Measurements from ENCODE around the gene RAB3IL1.

Gene RAB3IL1

DNA sequence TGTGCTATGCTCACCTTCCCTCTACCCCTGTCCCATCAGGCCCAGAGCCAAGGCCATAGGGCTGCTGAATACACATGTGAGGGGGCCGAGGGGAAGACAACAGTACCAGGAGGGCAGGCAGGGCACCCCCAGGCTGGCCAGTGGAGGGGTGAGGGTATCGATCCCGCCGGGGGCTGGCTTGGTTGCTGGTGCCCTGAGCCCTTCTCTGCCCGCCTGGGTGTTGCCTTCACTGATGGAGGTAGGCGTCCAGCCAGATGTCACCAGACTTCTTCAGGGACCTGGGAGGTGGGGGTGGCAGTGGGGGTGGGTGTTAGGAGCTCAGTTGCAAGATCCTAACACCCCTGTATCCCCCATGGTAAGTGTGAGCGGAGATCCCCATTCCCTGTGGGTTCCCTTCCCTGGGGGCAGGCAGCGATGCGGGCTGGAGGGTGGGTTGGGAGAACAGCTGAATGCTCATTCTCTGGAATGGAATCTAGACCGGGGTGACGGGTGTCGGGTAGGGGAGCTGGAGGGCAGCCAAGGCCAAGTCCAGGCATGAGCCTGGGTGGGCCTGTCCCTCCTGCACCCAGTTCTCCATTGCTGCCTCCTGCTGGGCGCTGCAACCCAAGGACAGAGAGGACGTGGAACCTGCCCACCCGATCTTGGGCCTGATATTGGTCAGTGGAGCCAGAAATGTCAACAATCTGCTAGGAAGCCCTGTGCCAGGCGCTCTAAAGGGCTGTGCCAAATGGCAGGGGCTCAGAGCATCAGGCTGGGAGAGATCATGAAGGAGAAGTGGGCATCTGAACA lies 43.6 kb downstream of the RAB3IL1 start:
- Histone ChIP-seq H3K27ac (no peak overlapping the region), H3K36me3 (peaks cover 0 to 52% (median 8%) of the 10 kb centered on the region in 11 experiments; a peak in 12 of 22 replicates), H3K9ac (no peak overlapping the region), H3K4me1 (peaks cover 43 to 69% (median 58%) of the 10 kb centered on the region in 10 experiments), H3K4me3 (no peak overlapping the region), H3K9me3 (replicated peaks in 1 of 11) (no peaks in the 10 kb centered on the region), H3K4me2 (peak overlapping the region in 9 of 11 experiments; percentile 84 to 99 (median 95); a peak in 12 of 22 replicates), H3K27me3 (no peaks in the 10 kb centered on the region), H4K20me1 (peaks cover 0 to 44% (median 28%) of the 10 kb centered on the region in 11 experiments; a peak in 17 of 22 replicates)
- no peak for TF ChIP-seq Cebpa-rat (IDR thresholded peaks at IDR 0.05)

DNA sequence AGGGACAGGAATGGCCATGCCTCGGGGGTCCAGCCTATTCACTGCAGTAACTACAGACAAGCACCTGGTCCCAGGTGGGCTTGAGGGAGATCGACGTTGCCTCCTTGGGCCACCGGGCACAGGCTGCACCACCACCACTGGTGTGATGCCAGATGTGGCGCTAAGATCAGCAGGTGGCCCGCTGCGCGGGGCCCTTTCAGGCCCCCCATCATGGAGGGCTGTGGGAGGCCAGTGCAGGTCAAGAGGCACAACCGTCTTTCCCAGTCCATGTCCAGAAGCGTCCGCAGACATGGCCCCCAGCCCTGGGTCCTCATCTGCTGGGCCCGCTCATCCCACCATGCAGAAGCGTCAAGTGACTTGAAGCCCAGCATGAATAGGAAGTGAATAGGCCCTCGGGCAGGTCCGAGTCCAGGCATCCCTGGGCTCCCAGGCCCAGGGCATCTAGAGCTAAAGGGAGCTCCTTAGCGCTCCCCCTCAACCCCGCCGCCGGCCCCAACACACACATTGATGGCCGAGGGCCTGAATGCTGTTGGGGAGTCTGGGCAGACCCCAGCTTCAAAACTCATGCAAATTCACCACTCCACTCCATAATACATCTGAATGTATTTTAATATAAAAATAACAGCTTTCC lies 44.3 kb downstream of the RAB3IL1 start:
- Histone ChIP-seq H4K20me1 (peaks cover 0 to 47% (median 27%) of the 10 kb centered on the region in 11 experiments; a peak in 17 of 22 replicates), H3K36me3 (peaks cover 0 to 44% (median 4%) of the 10 kb centered on the region in 11 experiments; a peak in 9 of 22 replicates), H3K9ac (peak overlapping the region in 2 of 11 experiments; percentile 64 to 70; a peak in 2 of 22 replicates), H3K4me3 (no peak overlapping the region), H3K27me3 (no peaks in the 10 kb centered on the region), H3K4me1 (peaks cover 45 to 65% (median 56%) of the 10 kb centered on the region in 10 experiments), H3K4me2 (peak overlapping the region in 10 of 11 experiments; percentile 77 to 99 (median 95); a peak in 20 of 22 replicates), H3K27ac (no peak overlapping the region), H3K9me3 (replicated peaks in 1 of 11) (no peaks in the 10 kb centered on the region)
- TF ChIP-seq Cebpa-rat (IDR thresholded peaks at IDR 0.05): no peak

DNA sequence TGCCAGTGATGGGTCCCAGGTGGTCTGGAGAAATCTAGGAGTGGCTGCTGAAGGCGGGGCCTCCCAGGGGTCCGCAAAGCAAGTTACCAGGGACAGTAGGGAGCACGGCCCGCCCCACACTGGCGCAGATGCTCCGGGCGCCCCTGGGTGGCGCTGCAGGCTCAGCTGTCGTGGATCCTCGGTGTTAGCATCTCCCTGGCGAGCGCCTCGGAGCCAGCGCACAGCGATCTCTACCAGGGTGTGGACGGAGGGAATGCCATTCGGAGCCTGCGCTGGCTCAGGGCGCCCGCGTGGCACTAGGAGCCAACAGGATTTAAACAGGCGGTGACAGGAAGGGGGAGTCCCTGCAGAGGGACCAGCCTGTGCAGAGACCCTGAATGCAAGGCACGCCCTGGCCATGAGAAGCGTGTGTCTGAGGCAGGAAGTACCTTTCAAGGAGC lies 46.2 kb downstream of the RAB3IL1 start:
- H3K4me3 ChIP-seq: peak overlapping the region in 9 of 10 experiments; percentile 15 to 54 (median 43); a peak in 14 of 20 replicates
- H3K4me2 ChIP-seq: peak overlapping the region; percentile 77 to 99 (median 95)
- peaks cover 0 to 55% (median 39%) of the 10 kb centered on the region in 11 experiments; a peak in 17 of 22 replicates for H4K20me1 ChIP-seq
- no peaks in the 10 kb centered on the region for H3K9me3 ChIP-seq (replicated peaks in 1 of 11)
- peak overlapping the region; percentile 29 to 73 (median 64); a peak in 19 of 22 replicates for H3K9ac ChIP-seq
- peaks cover 5 to 40% (median 14%) of the 10 kb centered on the region in 11 experiments for H3K36me3 ChIP-seq
- peak overlapping the region in 10 of 11 experiments; percentile 19 to 74 (median 61); a peak in 18 of 22 replicates for H3K27ac ChIP-seq
- TF ChIP-seq Cebpa-rat (IDR thresholded peaks at IDR 0.05): no peak
- peaks cover 45 to 58% (median 54%) of the 10 kb centered on the region in 10 experiments for H3K4me1 ChIP-seq
- H3K27me3 ChIP-seq: no peaks in the 10 kb centered on the region

DNA sequence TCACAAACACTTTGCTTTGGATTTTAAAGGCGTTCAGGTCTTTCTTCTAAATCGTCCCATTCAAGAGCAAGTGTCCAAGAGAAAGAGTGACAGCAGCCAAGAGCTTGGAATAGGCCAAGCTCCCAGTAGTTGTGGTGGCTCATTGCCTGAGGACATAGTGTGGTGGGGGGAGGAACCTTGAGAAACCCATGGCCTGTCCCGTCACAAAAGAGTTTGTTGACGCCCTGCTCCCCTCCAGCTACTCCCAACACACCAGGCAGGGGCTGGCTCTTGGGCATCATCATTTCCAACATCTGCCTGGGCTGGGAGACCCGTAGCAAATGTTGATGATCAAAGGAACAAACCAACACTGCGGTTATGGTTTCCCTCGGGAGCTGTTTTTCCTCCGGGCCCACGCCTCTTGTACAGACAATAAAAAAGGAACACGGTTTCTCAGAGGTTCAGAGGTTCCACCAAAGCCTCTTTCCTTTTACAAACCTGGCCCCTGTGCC lies 46.8 kb downstream of the RAB3IL1 start:
- H3K27me3 ChIP-seq: no peaks in the 10 kb centered on the region
- H3K4me2 ChIP-seq: peak overlapping the region; percentile 77 to 99 (median 95)
- peaks cover 0 to 61% (median 45%) of the 10 kb centered on the region in 11 experiments; a peak in 17 of 22 replicates for H4K20me1 ChIP-seq
- H3K9me3 ChIP-seq (replicated peaks in 1 of 11): no peaks in the 10 kb centered on the region
- no peak for TF ChIP-seq Cebpa-rat (IDR thresholded peaks at IDR 0.05)
- peak overlapping the region in 10 of 11 experiments; percentile 19 to 74 (median 61); a peak in 18 of 22 replicates for H3K27ac ChIP-seq
- peak overlapping the region; percentile 29 to 73 (median 64); a peak in 20 of 22 replicates for H3K9ac ChIP-seq
- H3K36me3 ChIP-seq: peaks cover 11 to 43% (median 20%) of the 10 kb centered on the region in 11 experiments
- H3K4me1 ChIP-seq: peaks cover 45 to 58% (median 54%) of the 10 kb centered on the region in 10 experiments
- H3K4me3 ChIP-seq: peak overlapping the region in 7 of 10 experiments; percentile 23 to 54 (median 46); a peak in 11 of 20 replicates

- Histone ChIP-seq H3K36me3 (peaks cover 18 to 43% (median 27%) of the 10 kb centered on the region in 11 experiments), H3K4me3 (peak overlapping the region in 1 of 10 experiments; percentile 5; a peak in 1 of 20 replicates), H3K4me2 (peak overlapping the region; percentile 77 to 99 (median 95)), H3K27me3 (no peaks in the 10 kb centered on the region), H3K9me3 (replicated peaks in 1 of 11) (no peaks in the 10 kb centered on the region), H3K4me1 (peaks cover 45 to 62% (median 54%) of the 10 kb centered on the region in 10 experiments), H3K9ac (peak overlapping the region in 9 of 11 experiments; percentile 11 to 73 (median 41); a peak in 9 of 22 replicates), H4K20me1 (peaks cover 0 to 68% (median 52%) of the 10 kb centered on the region in 11 experiments; a peak in 17 of 22 replicates), H3K27ac (peak overlapping the region in 5 of 11 experiments; percentile 7 to 74 (median 58); a peak in 6 of 22 replicates)
- no peak for TF ChIP-seq Cebpa-rat (IDR thresholded peaks at IDR 0.05)
These were observed 47.5 kb downstream of the RAB3IL1 start for GRCh38 chr11:61869708-61870451.

GRCh38 chr11:61869429-61869707 lies 48.0 kb downstream of the RAB3IL1 start:
- Histone ChIP-seq H4K20me1 (peaks cover 0 to 69% (median 54%) of the 10 kb centered on the region in 11 experiments; a peak in 17 of 22 replicates), H3K4me1 (peaks cover 45 to 61% (median 54%) of the 10 kb centered on the region in 10 experiments), H3K36me3 (peaks cover 23 to 47% (median 32%) of the 10 kb centered on the region in 11 experiments), H3K9me3 (replicated peaks in 1 of 11) (no peaks in the 10 kb centered on the region), H3K27ac (no peak overlapping the region), H3K9ac (peak overlapping the region in 5 of 11 experiments; percentile 11 to 64 (median 25); a peak in 3 of 22 replicates), H3K4me2 (peak overlapping the region; percentile 77 to 99 (median 95)), H3K27me3 (no peaks in the 10 kb centered on the region), H3K4me3 (no peak overlapping the region)
- TF ChIP-seq Cebpa-rat (IDR thresholded peaks at IDR 0.05): no peak

DNA sequence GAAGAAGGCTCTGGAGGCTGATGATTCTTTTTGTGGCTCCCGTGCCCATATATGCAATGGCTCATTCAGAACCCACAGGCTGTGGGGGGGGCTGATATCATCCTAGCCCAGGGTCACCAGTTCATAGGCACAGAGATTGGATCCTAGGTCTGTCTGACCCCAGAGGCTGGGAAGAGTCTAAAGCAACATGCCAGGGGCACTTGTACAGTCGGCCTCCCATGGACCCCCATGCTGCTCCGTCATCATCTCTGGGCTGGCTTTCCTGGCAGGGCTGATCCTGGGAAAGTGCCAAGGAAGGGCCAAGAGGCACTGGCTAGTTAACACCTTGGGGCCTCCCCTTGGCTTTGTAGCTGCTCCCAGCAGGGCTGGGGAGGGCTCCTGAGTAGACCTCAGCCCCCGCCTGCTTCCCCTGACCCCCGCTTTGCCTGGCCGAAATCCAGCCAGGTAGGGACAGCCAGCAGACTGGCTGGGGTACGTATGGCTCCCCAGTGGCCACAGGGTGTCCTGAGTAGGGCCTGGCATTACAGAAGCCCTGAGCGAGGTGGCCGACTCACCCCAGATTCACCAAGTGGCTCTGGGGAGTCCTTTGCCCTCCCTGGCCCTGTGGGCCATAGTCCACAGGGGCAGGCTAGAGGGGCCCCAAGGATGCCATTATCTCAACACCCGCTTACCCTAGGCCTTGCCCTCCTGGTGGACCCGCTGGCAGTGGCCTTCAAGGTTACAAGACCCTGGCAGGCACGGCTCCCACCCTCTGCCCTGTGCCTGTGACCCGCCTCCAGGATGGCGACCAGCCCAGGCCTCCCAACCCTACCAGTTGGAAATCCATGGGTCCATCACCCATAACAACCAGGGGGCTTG lies 48.6 kb downstream of the RAB3IL1 start:
- TF ChIP-seq Cebpa-rat (IDR thresholded peaks at IDR 0.05): no peak
- no peaks in the 10 kb centered on the region for H3K27me3 ChIP-seq
- peaks cover 45 to 55% (median 50%) of the 10 kb centered on the region in 10 experiments for H3K4me1 ChIP-seq
- H3K36me3 ChIP-seq: peaks cover 28 to 47% (median 38%) of the 10 kb centered on the region in 11 experiments
- no peaks in the 10 kb centered on the region for H3K9me3 ChIP-seq (replicated peaks in 1 of 11)
- H3K27ac ChIP-seq: no peak overlapping the region
- H3K9ac ChIP-seq: no peak overlapping the region; a peak in 1 of 22 replicates
- peak overlapping the region; percentile 77 to 99 (median 95); a peak in 21 of 22 replicates for H3K4me2 ChIP-seq
- no peak overlapping the region for H3K4me3 ChIP-seq
- peaks cover 0 to 72% (median 58%) of the 10 kb centered on the region in 11 experiments; a peak in 17 of 22 replicates for H4K20me1 ChIP-seq
